ENCODE measurements around the gene DOK5. TPM values are rescaled to one million over a fixed set of nuclear protein-coding genes. Genes with fewer than 3 reads are reported as not detected.

DOK5 gene
- total and polyA plus RNA-seq, 4 donors = 0.37 to 3.1 (median 0.46) TPM

- H3K4me3 ChIP-seq = no peak overlapping the region
- no peaks in the 10 kb centered on the region for H3K36me3 ChIP-seq (ENCODE audit: control insufficient read depth in 4 of 4, insufficient read depth in 4 of 4, low read length in 4 of 4)
- DNase-seq = peak; percentile 91 to 97 (median 95)
- peak overlapping the region in 1 of 2 donors; percentile 29 for H3K9ac ChIP-seq (ENCODE audit: insufficient read depth in 1 of 2, low read length in 2 of 2)
- 33 to 44% methylated on average over 4 of the region's 4 CpGs for WGBS, 2 donors
- no peak overlapping the region for H3K27ac ChIP-seq (ENCODE audit: low read depth in 1 of 2, low read length in 1 of 2)
- ATAC-seq (ENCODE audit: insufficient read depth, low FRiP score) = no peak
- TF ChIP-seq, protein P1, sequence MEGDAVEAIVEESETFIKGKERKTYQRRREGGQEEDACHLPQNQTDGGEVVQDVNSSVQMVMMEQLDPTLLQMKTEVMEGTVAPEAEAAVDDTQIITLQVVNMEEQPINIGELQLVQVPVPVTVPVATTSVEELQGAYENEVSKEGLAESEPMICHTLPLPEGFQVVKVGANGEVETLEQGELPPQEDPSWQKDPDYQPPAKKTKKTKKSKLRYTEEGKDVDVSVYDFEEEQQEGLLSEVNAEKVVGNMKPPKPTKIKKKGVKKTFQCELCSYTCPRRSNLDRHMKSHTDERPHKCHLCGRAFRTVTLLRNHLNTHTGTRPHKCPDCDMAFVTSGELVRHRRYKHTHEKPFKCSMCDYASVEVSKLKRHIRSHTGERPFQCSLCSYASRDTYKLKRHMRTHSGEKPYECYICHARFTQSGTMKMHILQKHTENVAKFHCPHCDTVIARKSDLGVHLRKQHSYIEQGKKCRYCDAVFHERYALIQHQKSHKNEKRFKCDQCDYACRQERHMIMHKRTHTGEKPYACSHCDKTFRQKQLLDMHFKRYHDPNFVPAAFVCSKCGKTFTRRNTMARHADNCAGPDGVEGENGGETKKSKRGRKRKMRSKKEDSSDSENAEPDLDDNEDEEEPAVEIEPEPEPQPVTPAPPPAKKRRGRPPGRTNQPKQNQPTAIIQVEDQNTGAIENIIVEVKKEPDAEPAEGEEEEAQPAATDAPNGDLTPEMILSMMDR (IDR thresholded peaks at IDR 0.05; ENCODE audit: control extremely low read depth, extremely low read depth) = no peak
- no peaks in the 10 kb centered on the region for H3K9me3 ChIP-seq (ENCODE audit: control insufficient read depth in 4 of 4, insufficient read depth in 3 of 4, low read length in 3 of 4)
- H3K4me1 ChIP-seq (ENCODE audit: control insufficient read depth in 5 of 5, insufficient read depth in 5 of 5, low read length in 5 of 5) = peaks cover 0 to 49% (median 7%) of the 10 kb centered on the region in 5 donors
- H3K27me3 ChIP-seq (ENCODE audit: control insufficient read depth in 3 of 3, insufficient read depth in 3 of 3, low read length in 2 of 3) = no peaks in the 10 kb centered on the region
Measured at GRCh38 chr20:54654450-54654849, 179.1 kb downstream of the DOK5 start.

- Histone ChIP-seq H3K4me1 (ENCODE audit: control insufficient read depth in 5 of 5, insufficient read depth in 5 of 5, low read length in 5 of 5) (peaks cover 0 to 23% (median 7%) of the 10 kb centered on the region in 5 donors), H3K36me3 (ENCODE audit: control insufficient read depth in 4 of 4, insufficient read depth in 4 of 4, low read length in 4 of 4) (no peaks in the 10 kb centered on the region), H3K27me3 (ENCODE audit: control insufficient read depth in 3 of 3, insufficient read depth in 3 of 3, low read length in 2 of 3) (no peaks in the 10 kb centered on the region), H3K27ac (ENCODE audit: low read depth in 1 of 2, low read length in 1 of 2) (no peak overlapping the region), H3K9me3 (ENCODE audit: control insufficient read depth in 4 of 4, insufficient read depth in 3 of 4, low read length in 3 of 4) (no peaks in the 10 kb centered on the region), H3K4me3 (no peak overlapping the region), H3K9ac (ENCODE audit: insufficient read depth in 1 of 2, low read length in 2 of 2) (no peak overlapping the region)
- 76 to 85% methylated on average over 2 of the region's 2 CpGs for WGBS, 2 donors
- TF ChIP-seq, protein P1 (IDR thresholded peaks at IDR 0.05; ENCODE audit: control extremely low read depth, extremely low read depth) = no peak
- no peak for ATAC-seq (ENCODE audit: insufficient read depth, low FRiP score)
- DNase-seq = no peak
Measured at GRCh38 chr20:54657268-54657826, 182.0 kb downstream of the DOK5 start.

DNA sequence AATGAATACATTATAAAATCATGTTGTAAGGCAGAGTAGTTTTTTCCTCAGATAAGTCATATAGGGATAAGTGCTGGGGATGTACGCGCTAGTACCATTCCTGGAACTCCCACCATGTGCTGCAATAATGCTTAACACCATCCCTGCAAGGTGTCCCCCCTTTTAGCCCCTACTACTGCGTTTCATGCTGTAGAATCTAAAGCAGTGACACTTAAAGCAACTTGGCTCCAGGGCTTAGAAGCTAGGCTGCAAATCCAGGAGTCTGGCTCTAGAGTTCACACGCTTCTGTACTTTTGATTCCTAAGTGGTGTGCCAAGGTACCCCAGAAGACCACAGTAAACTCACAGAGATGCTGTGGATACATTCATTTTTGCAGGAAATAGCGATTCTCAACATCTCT is 183.1 kb downstream of the DOK5 start:
- Histone ChIP-seq H3K4me3 (no peak overlapping the region), H3K9me3 (ENCODE audit: control insufficient read depth in 4 of 4, insufficient read depth in 3 of 4, low read length in 3 of 4) (no peaks in the 10 kb centered on the region), H3K4me1 (ENCODE audit: control insufficient read depth in 5 of 5, insufficient read depth in 5 of 5, low read length in 5 of 5) (peaks cover 0 to 17% (median 7%) of the 10 kb centered on the region in 5 donors), H3K9ac (ENCODE audit: insufficient read depth in 1 of 2, low read length in 2 of 2) (no peak overlapping the region), H3K27me3 (ENCODE audit: control insufficient read depth in 3 of 3, insufficient read depth in 3 of 3, low read length in 2 of 3) (no peaks in the 10 kb centered on the region), H3K36me3 (ENCODE audit: control insufficient read depth in 4 of 4, insufficient read depth in 4 of 4, low read length in 4 of 4) (no peaks in the 10 kb centered on the region), H3K27ac (ENCODE audit: low read depth in 1 of 2, low read length in 1 of 2) (no peak overlapping the region)
- WGBS, 2 donors = 84 to 90% methylated on average over 5 of the region's 5 CpGs
- TF ChIP-seq, protein P1 (IDR thresholded peaks at IDR 0.05; ENCODE audit: control extremely low read depth, extremely low read depth) = no peak
- no peak for DNase-seq
- ATAC-seq (ENCODE audit: insufficient read depth, low FRiP score) = no peak

DNA sequence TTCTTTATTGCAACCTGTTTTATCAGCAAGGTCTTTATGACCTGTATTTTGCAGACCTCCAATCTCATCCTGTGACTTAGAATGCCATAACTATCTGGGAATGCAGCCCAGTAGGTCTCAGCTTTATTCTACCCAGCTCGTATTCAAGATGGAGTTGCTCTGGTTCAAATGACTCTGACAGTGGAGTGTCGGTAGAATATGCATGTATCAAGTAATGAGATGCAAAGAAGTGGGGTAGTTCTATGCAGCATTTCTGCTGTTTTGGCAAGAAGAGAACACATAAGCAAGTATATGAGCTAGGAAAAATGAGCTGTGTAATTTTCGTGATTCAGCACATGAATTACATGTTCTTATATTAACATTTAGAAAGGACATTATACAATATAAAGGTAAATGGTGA is 185.9 kb downstream of the DOK5 start:
- Histone ChIP-seq H3K9me3 (ENCODE audit: control insufficient read depth in 4 of 4, insufficient read depth in 3 of 4, low read length in 3 of 4) (no peaks in the 10 kb centered on the region), H3K36me3 (ENCODE audit: control insufficient read depth in 4 of 4, insufficient read depth in 4 of 4, low read length in 4 of 4) (no peaks in the 10 kb centered on the region), H3K9ac (ENCODE audit: insufficient read depth in 1 of 2, low read length in 2 of 2) (no peak overlapping the region), H3K27ac (ENCODE audit: low read depth in 1 of 2, low read length in 1 of 2) (no peak overlapping the region), H3K27me3 (ENCODE audit: control insufficient read depth in 3 of 3, insufficient read depth in 3 of 3, low read length in 2 of 3) (no peaks in the 10 kb centered on the region), H3K4me3 (no peak overlapping the region), H3K4me1 (ENCODE audit: control insufficient read depth in 5 of 5, insufficient read depth in 5 of 5, low read length in 5 of 5) (peaks cover 0 to 5% (median 0%) of the 10 kb centered on the region in 5 donors)
- 53 to 71% methylated on average over 3 of the region's 3 CpGs for WGBS, 2 donors
- no peak for DNase-seq
- no peak for ATAC-seq (ENCODE audit: insufficient read depth, low FRiP score)
- TF ChIP-seq, protein P1 (IDR thresholded peaks at IDR 0.05; ENCODE audit: control extremely low read depth, extremely low read depth) = no peak
